HG03520 (cell line): ENCODE data around the gene MAST4.

Experiments used
- ATAC-seq: cut with Tn5 transposase; IDR thresholded peaks from one replicate; pipeline ENCODE4 v1.9.1; 2021; ENCODE audit warnings: mild to moderate bottlenecking, moderate library complexity; ENCODE audit not compliant: unreplicated experiment

Gene MAST4

GRCh38 chr5:66830636-66831035, 234.4 kb downstream of the MAST4 start:
- no peak for ATAC-seq

- no peak for ATAC-seq
Measured at GRCh38 chr5:66839636-66840185, 243.5 kb downstream of the MAST4 start.

- ATAC-seq: peak; percentile 99
Measured at GRCh38 chr5:66840511-66841013, 244.4 kb downstream of the MAST4 start.

- ATAC-seq: no peak
Measured at GRCh38 chr5:66841264-66841663, 245.1 kb downstream of the MAST4 start.

GRCh38 chr5:66842540-66842939, 246.3 kb downstream of the MAST4 start:
- no peak for ATAC-seq

GRCh38 chr5:66843065-66843464, 246.9 kb downstream of the MAST4 start:
- ATAC-seq: no peak

GRCh38 chr5:66848749-66849641, 252.8 kb downstream of the MAST4 start:
- ATAC-seq: no peak

- no peak for ATAC-seq
Measured at GRCh38 chr5:66849803-66850202, 253.6 kb downstream of the MAST4 start.

GRCh38 chr5:66850354-66851075, 254.3 kb downstream of the MAST4 start:
- no peak for ATAC-seq

- ATAC-seq: no peak
Measured at GRCh38 chr5:66851306-66851705, 255.1 kb downstream of the MAST4 start.

- ATAC-seq: no peak
Measured at GRCh38 chr5:66854416-66854815, 258.2 kb downstream of the MAST4 start.

- no peak for ATAC-seq
Measured at GRCh38 chr5:66856041-66856805, 260.0 kb downstream of the MAST4 start.

GRCh38 chr5:66859526-66859925, 263.3 kb downstream of the MAST4 start:
- no peak for ATAC-seq

- no peak for ATAC-seq
Measured at GRCh38 chr5:66860199-66860975, 264.2 kb downstream of the MAST4 start.

GRCh38 chr5:66861402-66861801, 265.2 kb downstream of the MAST4 start:
- ATAC-seq: no peak

GRCh38 chr5:66862020-66862419, 265.8 kb downstream of the MAST4 start:
- ATAC-seq: no peak

- no peak for ATAC-seq
Measured at GRCh38 chr5:66863243-66864170, 267.3 kb downstream of the MAST4 start.

- ATAC-seq: peak; percentile 69
Measured at GRCh38 chr5:66864240-66864884, 268.2 kb downstream of the MAST4 start.
